Skin epidermis (tissue), 12 donors: ENCODE results near the gene CNNM2.
"Not testable (repeated sequence)": the region's sequence is repeated elsewhere in the genome, so short reads cannot be mapped to it uniquely, and the experiment has no call there.

Source experiments
- H3K27ac ChIP-seq, 21 experiments: fragments of 200-600 bp; sonication (generic) in 11 of 21; one replicate each; pipeline ENCODE4 v1.5.0; 2020; ENCODE audit warnings: mild to moderate bottlenecking in 3 of 21, inconsistent platforms in 2 of 21, moderate library complexity in 2 of 21
- H3K4me3 ChIP-seq, 7 experiments: fragments of 200-600 bp; sonication (generic) in 2 of 7; one replicate each; pipeline ENCODE4 v1.5.0; 2020; ENCODE audit warnings: inconsistent platforms in 2 of 7, mild to moderate bottlenecking in 2 of 7, moderate library complexity in 1 of 7

CNNM2 gene

DNA sequence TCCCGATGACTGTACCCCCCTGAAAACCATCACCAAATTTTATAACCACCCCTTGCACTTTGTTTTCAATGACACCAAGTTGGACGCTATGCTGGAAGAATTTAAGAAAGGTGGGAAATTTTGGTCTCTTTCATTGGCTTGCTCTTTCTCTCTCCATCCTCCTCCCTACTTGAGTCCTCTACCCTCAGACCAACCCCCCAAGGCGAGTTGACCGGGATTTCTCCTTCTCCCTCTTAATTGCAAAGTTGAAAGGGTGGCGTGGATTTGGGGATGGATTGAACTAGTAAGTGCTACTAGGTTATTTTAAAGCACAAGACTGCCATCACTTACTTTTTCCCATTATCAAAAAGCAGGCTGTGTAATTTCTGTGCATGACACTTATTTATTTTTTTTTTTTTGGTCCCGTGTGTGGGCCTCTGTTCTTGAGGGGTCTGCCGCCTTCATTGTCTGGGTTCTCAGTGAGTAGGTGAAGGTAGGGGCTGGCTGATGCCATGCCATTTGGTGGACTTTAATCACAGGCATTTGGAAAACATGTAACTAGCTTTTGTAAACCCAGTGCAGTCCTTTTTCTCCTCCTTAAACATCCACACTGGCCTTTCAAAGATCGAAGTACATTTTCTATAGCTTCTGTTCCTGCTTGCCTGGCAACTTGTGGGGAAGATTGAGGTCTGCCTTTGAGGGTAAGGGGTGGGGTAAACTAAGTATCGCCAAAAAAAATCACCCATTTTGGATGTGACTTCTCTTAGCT is 2.1 kb downstream of the CNNM2 start:
- H3K27ac ChIP-seq: no peak overlapping the region
- peak overlapping the region in 5 of 7 experiments; percentile 90 to 98 (median 94) for H3K4me3 ChIP-seq

DNA sequence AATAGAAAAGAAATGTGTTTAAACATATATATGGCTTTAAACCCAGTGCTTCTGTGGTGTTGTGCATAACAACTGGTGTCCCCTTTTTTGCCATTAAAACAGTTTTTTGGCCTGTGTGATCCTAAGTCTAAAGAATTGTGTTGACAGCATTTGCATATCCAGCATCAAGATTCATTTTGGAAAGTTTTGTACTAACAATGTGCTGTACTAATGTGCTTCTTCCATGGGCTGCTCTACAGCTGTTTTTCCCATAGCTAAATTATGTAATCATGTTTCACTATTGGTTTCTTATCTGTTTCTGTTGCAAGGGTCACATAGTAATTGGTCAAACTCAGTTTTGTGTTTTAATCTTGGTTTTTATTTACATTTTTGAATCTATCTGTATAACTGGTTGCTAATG is 5.5 kb downstream of the CNNM2 start:
- peak overlapping the region in 1 of 21 experiments; percentile 10 for H3K27ac ChIP-seq

DNA sequence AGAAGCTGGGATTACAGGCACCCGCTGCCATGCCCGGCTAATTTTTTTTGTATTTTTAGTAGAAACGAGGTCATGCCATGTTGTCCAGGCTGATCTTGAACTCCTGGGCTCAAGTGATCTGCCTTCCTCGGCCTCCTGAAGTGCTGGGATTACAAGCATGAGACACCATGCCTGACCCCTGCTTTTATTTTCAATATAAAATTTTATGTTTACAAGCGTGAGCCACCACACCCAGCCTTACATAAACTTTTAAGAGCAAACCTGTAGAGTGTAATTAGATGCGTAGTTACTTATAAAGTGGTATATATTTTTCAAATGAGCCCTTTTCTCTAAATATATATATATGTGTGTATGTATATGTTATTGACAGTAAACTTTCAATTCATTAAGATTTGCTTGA is 8.7 kb downstream of the CNNM2 start:
- Histone ChIP-seq H3K27ac (no peak overlapping the region), H3K4me3 (no peak overlapping the region)

More for the DNA sequence above, 5.5 kb downstream of the CNNM2 start:
- H3K4me3 ChIP-seq: no peak overlapping the region

DNA sequence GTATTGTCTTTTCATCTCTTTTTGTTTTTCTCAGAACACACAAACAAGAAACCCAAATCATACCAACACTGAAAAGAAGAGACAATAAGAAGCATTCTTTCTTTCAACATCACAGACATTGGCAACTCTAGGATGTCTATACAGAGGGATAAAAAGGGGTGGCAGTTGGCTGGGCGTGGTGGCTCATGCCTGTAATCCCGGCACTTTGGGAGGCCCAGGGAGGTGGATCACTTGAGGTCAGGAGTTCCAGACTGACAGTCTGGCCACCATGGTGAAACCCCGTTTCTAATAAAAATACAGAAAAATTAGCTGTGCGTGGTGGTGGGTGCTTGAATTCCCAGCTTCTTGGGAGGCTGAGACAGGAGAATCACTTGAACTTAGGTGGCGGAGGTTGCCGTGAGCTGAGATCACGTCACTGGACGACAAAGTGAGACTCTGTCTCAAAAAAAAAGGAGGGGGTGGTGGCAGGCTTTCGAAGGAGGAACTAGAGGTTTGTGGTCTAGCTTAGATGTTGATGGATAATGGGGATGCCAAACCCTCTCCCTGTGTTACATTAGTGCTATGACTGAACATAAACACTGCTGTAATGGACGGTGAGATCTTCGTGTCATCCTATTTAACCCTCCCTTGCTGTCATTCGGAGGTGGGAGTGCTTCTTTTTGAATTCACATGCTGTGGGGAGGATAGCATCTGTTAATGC is 9.4 kb downstream of the CNNM2 start:
- Histone ChIP-seq H3K27ac (no peak overlapping the region), H3K4me3 (no peak overlapping the region)

DNA sequence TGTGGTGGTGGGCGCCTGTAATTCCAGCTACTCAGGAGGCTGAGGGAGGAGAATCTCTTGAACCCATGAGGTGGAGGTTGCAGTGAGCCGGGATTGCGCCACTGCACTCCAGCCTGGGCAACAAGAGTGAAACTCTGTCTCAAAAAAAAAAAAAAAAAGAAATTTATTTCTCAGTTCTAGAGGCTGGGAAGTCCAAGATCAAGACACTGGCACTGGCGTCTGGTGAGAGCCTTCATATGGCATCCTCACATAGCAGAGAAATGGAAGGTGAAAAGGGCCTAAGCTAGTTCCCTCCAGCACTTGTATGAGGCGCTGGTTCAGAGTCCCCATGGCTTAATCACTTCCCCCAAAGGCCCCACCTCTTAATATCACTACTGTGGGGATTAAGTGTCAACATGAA is 10.3 kb downstream of the CNNM2 start:
- not testable (repeated sequence) for H3K4me3 ChIP-seq, H3K27ac ChIP-seq

DNA sequence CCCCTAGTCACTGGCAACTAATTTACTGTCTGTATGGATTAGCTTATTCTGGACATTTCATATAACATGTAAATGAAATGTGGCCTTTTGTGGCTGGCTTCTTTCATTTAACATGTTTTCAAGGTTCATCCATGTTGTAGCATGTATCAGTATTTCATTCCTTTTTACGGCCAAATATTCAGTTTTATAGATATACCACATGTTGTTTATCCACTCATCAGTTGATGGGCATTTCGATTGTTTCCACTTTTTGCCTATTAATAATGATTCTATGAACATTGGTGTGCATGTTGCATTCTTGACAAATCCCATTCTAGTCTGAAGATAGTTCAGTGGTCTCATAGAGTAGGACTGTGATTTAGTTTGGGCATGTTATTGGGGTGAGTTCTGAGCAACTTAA is 12.6 kb downstream of the CNNM2 start:
- Histone ChIP-seq H3K27ac (no peak overlapping the region), H3K4me3 (no peak overlapping the region)

DNA sequence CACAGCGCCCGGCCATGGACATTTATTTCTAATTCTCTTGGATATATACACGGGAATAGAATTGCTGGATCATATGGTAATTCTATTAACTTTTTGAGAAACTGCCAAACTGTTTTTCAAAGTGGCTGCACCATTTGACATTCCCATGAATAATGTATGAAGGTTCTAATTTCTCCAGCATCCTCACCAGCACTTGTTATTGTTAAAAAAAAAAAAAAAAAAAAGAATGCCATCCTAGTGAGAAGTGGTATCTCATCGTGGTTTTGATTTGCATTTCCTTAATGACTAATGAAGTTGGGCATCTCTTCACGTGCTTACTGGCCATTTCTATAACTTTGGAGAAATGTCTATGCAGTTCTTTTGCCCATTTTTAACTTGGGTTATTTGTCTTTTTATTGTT is 13.5 kb downstream of the CNNM2 start:
- Histone ChIP-seq H3K27ac (no peak overlapping the region), H3K4me3 (no peak overlapping the region)

DNA sequence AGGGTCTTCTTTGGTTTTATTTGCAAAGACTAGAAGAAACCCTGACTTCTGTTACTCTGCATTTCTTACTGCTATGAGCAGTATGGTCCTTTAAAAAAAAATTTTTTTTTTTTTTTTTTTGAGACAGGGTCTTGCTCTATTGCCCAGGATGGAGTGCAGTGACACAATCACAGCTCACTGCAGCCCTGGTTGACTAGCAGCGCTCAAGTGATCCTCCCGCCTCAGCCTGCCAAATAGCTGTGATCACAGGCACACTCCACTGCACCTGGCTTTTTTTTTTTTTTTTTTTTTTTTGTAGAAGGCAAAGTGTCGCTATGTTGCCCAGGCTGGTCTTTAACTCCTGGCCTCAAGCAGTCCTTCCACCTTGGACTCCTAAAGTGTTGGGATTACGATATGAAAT is 17.4 kb downstream of the CNNM2 start:
- Histone ChIP-seq H3K4me3 (no peak overlapping the region), H3K27ac (no peak overlapping the region)

DNA sequence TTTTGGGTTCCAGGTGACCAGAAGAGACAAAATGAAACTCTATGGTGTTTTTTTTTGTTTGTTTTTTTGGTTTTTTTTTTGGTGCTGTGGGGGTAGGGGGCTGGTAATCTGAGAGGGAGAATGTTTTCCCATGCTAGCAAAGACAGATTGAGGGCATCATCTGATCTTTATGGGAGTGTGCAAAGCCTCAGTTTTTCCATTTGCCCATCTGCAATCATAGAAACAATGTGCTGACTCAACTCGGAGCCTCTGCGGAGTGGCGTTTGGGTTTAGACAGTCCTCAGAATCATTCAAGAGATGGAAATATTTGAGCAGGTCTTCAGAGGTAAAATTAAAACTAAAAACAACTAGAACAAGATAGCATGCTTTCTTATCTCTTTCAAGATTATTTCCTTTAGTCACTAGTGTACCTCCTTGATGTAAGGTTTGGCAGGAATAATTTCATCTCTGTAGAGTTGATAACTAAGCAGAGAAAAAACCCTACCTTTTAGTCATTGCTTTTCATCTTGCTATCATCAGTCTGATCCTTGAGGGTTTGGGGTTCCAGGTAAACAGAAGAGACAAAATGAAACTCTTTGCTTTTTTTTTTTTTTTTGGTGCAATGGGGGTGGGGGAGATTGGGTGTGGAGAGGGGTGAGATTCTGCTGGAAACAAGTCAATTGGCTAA is 18.0 kb downstream of the CNNM2 start:
- H3K27ac ChIP-seq: no peak overlapping the region
- no peak overlapping the region for H3K4me3 ChIP-seq

DNA sequence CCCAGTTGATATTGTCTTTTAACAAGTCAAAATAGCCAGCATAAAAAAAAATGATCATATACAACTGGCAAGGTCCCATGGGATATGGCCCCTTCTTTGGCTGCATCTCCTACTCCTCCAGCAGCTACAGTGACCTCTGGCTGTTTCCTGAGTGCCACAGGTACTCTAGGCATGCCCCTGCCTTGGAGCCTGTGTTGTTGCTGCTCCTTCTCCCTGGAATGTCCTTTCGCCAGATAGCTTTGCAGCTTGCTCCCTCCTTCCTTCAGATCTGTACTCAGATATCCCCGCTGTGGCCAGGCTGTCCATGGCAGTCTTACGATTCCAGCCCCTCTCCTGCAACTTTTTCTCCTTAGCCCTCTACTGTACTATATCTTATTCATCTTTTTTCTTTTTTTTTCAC is 23.3 kb downstream of the CNNM2 start:
- Histone ChIP-seq H3K4me3 (no peak overlapping the region), H3K27ac (no peak overlapping the region)

DNA sequence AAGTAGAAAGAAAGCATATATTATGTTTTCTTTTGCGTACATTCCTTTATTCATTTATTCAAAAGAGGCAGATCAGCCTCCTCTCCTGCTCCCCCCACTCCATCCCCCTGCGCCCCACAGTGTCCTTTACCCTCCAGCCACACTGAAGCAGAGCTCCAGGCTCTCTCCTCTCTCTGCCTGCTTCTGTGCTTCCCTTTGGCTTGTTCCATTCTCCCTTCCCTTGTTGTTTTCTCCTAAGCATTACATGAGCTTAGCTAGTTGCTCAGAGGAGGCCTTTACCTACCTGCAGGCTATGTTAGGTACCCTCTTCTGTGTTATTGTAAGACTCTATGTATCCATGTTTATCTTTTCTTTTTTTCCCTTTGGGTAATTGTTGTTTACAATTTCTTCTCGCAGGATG is 27.4 kb downstream of the CNNM2 start:
- H3K27ac ChIP-seq: no peak overlapping the region
- no peak overlapping the region for H3K4me3 ChIP-seq

DNA sequence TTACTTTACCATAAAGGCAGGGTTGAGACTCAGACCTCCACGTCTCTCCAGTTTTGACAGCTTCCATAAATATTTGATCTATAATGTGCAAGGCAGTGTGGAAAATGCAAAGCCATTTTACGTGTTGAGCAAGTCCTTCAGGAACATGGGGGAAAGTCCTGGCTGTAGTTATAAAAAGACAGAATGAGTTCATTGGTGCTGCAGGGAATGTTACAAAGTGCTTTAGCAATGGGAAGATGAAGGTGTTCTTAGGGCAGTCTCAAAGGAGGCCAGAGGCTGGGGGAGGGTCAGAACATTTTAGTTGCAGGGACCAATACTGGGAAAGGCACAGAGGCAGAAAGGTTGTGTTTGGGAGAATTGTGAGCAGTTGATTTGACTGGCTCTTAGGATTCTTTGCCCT is 27.9 kb downstream of the CNNM2 start:
- no peak overlapping the region for H3K27ac ChIP-seq
- no peak overlapping the region for H3K4me3 ChIP-seq

DNA sequence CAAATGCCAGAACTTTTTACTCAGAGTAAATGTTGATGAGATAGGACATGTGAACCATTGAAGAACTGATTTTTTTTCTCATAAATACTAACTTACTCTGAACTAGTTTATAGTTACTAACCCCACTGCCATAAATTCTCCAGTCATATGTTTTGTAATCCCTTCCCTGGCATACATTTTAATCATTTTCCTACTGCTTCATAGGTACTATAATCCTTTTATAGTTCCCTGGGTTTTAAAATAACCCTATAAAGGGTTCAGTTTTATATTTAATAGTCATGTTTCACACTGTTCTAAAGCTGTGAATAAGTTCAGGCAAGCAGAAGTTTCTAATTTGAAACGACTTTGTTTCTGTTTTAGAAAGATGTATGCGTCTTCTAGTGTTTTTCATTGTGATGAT is 28.9 kb downstream of the CNNM2 start:
- no peak overlapping the region for H3K27ac ChIP-seq
- no peak overlapping the region for H3K4me3 ChIP-seq

DNA sequence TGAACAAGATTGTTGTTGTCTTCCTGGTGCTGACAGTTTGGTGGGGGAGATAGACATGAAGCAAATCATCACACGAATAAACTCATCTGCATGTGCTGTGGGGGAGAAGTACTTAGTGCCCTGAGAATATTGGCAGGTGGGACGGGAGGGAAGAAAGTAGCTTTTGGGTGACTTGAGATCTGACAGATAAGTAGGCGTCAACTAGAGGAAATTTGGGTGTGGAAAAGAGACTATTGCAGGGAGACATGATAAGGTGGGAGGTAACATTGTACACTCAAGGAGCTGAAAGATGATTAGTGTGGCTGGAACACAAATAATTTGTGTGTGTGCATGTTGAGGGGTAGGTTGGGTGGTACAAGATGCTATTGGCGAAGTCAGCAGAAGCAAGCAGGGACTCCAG is 30.1 kb downstream of the CNNM2 start:
- Histone ChIP-seq H3K27ac (no peak overlapping the region), H3K4me3 (no peak overlapping the region)

DNA sequence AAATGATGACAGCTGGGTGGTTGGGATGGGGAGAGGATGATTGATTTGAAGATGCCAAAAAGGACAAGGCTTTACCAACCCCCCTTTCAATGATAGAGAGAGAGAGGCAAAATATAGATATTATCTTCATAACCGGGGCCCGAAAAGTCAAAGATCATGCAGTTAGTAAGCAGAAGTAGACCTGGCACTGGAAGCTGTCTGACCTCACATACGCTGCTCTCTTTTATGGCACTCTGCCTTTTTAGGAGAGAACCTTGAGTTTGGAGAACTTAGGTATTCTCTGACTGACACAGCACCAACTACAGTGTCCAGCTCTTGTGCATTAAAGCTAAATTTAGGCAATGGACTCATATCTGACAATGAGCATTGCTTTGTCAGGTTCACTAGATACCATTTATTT is 30.7 kb downstream of the CNNM2 start:
- no peak overlapping the region for H3K4me3 ChIP-seq
- H3K27ac ChIP-seq: no peak overlapping the region

DNA sequence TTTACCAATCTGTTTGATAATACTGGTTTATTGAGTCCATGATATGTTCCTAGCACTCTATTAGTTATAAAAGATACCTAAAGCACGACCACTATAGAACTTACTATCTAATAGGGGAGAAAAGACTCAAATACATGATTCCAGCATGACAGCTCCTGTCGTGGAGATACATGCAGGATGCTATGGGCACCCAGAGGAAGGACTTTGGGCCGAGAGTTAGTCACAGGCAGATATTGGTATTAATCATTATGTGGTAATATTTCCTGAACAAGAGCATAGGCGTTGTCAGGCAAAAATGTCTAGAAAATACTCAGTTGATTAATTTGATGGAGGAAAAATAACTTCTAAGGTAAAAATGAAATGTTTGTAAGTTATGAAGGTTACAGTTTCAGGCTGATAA is 31.8 kb downstream of the CNNM2 start:
- Histone ChIP-seq H3K4me3 (no peak overlapping the region), H3K27ac (no peak overlapping the region)

DNA sequence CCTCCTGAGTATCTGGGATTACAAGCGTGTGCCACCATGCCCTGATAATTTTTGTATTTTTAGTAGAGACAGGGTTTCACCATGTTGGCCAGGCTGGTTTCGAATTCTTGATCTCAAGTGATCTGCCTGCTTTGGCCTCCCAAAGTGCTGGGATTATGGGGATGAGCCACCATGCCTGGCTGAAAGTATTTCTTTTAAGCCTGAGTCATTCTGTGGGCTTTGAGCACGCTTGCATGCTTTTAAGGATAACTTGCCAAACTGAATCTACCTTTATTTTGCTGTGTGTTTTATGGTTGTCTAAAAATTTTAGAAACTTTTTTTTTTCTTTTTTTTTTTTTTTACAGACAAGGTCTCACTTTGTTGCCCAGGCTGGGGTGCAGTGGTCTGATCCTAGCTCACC is 33.2 kb downstream of the CNNM2 start:
- H3K27ac ChIP-seq: no peak overlapping the region
- no peak overlapping the region for H3K4me3 ChIP-seq

DNA sequence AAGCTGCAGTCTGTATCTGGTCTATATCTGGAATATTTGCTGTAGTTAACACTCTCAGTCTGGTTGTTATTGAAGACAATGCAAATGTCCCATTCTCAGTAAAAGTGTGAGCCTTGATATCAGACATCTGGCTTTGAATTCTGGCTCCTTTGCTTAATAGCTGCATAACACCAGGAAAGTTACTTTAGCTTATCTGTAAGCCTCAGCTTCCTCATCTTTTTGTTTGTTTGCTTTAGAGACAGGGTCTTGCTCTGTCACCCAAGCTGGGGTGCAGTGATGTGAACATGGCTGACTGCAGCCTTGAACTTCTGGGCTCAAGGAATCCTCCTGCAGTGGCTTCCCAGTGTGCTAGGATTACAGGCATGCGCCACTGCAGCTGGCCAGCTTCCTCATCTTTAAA is 41.3 kb downstream of the CNNM2 start:
- Histone ChIP-seq H3K27ac (no peak overlapping the region), H3K4me3 (no peak overlapping the region)

DNA sequence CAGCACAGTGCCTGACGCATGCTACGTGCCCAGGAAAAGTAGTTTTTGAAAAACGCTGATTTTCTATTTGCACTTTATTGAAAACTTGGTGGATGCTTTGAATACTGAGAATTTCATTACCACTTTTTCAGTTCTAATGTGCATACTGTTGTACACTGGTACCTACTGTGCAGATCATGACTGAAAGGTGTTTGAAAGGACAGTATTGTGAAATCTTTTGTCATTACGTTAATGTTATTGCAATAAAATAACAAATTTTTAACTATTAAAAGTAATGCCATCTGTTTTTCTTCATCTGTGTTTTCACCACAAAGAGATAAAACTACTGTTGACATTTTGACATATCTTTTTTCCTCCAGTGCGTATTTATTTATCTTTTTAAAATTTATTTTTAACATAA is 42.1 kb downstream of the CNNM2 start:
- Histone ChIP-seq H3K4me3 (no peak overlapping the region), H3K27ac (no peak overlapping the region)

DNA sequence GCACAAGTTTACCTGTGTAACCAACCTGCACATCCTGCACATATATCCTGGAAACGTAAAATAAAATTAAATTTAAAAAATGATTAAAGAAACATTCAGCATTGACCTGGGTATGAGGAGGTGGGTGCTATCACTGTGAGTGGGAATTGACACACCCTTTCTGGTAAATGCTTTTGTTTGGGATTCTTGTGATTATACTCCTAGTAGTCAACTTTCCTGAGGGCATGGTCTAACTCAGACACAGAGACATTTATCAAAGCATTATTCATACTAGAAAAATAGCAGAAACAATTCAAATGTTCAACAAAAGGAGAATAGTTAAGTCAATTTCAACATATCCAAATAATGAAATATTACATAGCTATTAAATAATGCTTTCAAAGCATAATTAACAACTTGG is 44.2 kb downstream of the CNNM2 start:
- Histone ChIP-seq H3K4me3 (no peak overlapping the region), H3K27ac (no peak overlapping the region)
